ENCODE data around the gene CNN3.

DNA sequence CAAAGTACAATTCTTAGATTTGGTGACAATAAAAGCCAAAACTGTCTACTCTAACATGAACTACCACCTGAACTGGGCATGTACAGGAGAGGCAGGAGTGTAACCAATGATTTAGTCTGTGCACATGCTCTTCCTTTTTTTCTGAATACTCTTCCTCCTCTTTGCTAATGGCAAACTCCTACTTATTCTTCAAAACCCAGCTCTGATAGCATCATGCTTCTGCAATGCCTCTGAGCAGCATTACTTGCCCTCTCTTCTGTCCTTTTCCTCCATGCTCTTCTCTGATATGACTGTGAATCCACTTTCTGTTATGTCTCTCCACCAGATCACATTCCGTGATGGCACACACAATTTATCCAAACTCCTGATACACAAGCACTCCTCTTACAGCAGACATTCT lies 31.4 kb downstream of the CNN3 start:
- TF ChIP-seq CTCF (IDR thresholded peaks at IDR 0.05) (no peak), POLR2A (IDR thresholded peaks at IDR 0.05) (no peak)

Measured in uterus (tissue), 2 donors.